BJ (cell line): ENCODE results near the gene SPECC1L. TPM values are rescaled to one million over a fixed set of nuclear protein-coding genes. Genes with fewer than 3 reads are reported as not detected.

Experiments used
- CTCF ChIA-PET: fragments of 350-600 bp; formaldehyde crosslinking; extraction: SDS; loops from one replicate; lab custom pipeline; 2021; ENCODE audit warnings: antibody characterized with exemption, inconsistent platforms; lab: Yijun Ruan, JAX
- POLR2A ChIA-PET: fragments of 300-600 bp; sonication (Branson Sonifier 250); formaldehyde crosslinking; extraction: SDS; loops from one replicate; lab custom pipeline; 2021; ENCODE audit warnings: antibody characterized with exemption; lab: Charles Lee
- DNase-seq: peaks from one replicate; pipeline ENCODE4 v3.0.0-alpha.2; 2011; ENCODE audit warnings: low read depth
- H3K27me3 ChIP-seq: 2 replicates; pipeline ENCODE4 v1.6.0; 2011; ENCODE audit warnings: low read length; ENCODE audit not compliant: control insufficient read depth, insufficient read depth
- H3K36me3 ChIP-seq: 2 replicates; pipeline ENCODE4 v1.5.1; 2011; ENCODE audit warnings: low read length; ENCODE audit not compliant: control insufficient read depth, insufficient read depth
- H3K4me3 ChIP-seq: 2 replicates; pipeline ENCODE4 v1.5.1; 2011; ENCODE audit warnings: low read depth, mild to moderate bottlenecking, control low read depth, low read length
- polyA plus RNA-seq: library from polyadenylated mRNA; depleted of rRNA; stranded (reverse); fragments of >200 nt; gene quantifications from 2 replicates; pipeline ENCODE4 v1.2.3, GENCODE V29; 2011
- TF ChIP-seq, protein P1 (sequence below): IDR thresholded peaks from 2 replicates; pipeline ENCODE4 v1.5.1; 2011; ENCODE audit warnings: low read depth, mild to moderate bottlenecking, control low read depth, inconsistent platforms, low read length, moderate library complexity; ENCODE audit not compliant: insufficient read depth

The SPECC1L gene
- polyA plus RNA-seq, 1 experiment, result 35.1 TPM

DNA sequence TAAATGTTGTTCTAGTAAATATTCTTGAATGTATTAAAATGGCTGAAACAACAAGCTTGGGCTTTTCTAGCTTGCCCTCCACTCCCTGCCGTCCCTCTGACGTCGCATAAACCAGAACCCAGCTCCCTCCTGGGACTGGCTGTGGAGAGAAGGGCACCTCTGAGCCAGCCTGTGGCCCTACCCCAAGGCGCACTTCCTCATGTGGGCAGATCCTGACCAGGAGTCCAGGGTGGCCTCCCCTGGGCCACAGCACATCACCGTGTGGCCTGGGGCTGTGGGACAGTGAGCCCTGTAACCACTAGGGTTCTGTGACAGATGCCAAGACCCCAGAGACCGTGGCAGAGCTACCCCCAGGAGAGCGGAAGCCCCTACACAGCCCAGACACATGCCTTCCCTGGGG, 146.6 kb downstream of the SPECC1L start:
- TF ChIP-seq, protein P1, sequence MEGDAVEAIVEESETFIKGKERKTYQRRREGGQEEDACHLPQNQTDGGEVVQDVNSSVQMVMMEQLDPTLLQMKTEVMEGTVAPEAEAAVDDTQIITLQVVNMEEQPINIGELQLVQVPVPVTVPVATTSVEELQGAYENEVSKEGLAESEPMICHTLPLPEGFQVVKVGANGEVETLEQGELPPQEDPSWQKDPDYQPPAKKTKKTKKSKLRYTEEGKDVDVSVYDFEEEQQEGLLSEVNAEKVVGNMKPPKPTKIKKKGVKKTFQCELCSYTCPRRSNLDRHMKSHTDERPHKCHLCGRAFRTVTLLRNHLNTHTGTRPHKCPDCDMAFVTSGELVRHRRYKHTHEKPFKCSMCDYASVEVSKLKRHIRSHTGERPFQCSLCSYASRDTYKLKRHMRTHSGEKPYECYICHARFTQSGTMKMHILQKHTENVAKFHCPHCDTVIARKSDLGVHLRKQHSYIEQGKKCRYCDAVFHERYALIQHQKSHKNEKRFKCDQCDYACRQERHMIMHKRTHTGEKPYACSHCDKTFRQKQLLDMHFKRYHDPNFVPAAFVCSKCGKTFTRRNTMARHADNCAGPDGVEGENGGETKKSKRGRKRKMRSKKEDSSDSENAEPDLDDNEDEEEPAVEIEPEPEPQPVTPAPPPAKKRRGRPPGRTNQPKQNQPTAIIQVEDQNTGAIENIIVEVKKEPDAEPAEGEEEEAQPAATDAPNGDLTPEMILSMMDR, result no peak
- CTCF ChIA-PET, result interaction anchor here (1.3 to 4.0 kb wide), 2 partner anchors 87 to 104 kb away, joined by 3 to 15 read pairs; no protein-coding TSS in a partner anchor
- no peak for DNase-seq
- POLR2A ChIA-PET, result no interaction called here
- Histone ChIP-seq H3K4me3 (no peak overlapping the region), H3K27me3 (no peaks in the 10 kb centered on the region), H3K36me3 (peaks cover 10% of the 10 kb centered on the region)

DNA sequence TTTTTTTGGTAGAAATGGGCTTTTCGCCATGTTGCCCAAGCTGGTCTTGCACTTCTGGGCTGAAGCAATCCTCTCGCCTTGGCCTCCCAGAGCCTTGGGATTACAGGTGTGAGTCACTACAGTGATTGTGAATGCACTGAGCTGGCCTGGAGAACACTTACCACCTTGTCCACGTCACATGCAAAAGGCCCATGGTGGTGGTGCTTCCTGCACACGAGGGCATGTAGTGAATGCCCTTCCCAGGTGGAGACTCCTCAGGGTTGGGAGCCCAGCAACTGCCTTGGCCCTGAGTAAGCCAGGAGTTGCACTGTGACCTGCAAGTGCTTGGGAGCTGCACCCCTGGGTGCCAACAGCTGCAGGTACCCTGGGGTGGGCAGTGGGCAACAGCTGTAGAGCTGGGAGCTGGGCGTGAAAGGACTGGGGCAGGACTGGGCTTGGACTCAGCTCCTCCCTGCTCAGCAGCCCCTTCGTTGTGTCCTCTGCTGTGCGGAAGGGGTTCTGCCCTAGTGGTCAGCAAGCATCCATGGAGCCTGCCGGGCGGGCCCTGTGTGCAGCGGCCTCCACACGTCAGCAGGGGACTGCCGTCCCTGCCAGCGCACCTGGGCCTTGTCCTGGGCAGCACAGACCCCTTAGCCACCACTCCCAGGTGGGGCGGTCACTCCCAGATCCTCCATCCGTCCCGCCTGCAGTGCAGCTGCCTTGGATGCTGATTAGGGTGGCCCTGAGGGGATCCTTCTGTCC, 147.4 kb downstream of the SPECC1L start:
- ChIA-PET CTCF (interaction anchor here (1.3 to 4.0 kb wide), 2 partner anchors 86 to 103 kb away, joined by 3 to 15 read pairs; no protein-coding TSS in a partner anchor), POLR2A (no interaction called here)
- H3K4me3 ChIP-seq, result no peak overlapping the region
- TF ChIP-seq, protein P1, result no peak
- peaks cover 8% of the 10 kb centered on the region for H3K36me3 ChIP-seq
- no peak for DNase-seq
- no peaks in the 10 kb centered on the region for H3K27me3 ChIP-seq

DNA sequence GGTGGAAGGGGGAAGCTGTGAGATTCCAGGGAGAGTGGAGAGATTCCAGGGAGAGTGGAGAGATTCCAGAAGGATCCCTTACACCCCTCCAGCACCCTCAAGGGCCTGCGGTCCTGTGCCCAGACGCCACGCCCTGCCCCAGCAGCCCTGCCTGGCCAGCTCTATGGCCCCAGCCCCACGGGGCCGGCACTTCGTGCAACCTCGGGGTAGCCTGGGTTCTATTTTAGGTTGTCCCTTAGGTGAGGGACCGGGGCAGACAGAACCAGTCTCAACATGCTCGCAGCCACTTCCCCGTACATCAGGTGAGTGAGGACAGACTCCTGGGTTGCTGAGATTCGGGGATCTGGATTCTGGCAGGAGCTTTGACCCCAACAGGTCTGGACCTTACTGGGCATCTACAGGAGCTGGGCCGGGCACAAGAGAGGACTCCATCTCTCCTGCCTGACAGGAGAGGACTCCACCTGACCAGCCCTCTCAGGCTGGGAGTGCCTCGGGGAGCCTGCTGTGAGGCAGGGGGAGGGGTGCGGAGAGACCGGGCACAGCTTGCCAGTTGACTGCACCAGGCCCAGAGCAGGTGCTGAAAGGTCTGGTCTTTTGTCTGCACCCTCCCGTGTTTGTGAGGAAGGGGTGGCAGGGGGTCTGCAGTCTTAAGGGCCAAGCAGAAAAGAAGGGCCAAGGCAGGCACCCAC, 148.3 kb downstream of the SPECC1L start:
- ChIA-PET CTCF (interaction anchor here (4.0 kb wide), 1 partner anchor 85 kb away, joined by 15 read pairs; no protein-coding TSS in a partner anchor), POLR2A (no interaction called here)
- H3K27me3 ChIP-seq, result no peaks in the 10 kb centered on the region
- H3K4me3 ChIP-seq, result no peak overlapping the region
- peaks cover 8% of the 10 kb centered on the region for H3K36me3 ChIP-seq
- no peak for DNase-seq
- TF ChIP-seq, protein P1, result no peak

DNA sequence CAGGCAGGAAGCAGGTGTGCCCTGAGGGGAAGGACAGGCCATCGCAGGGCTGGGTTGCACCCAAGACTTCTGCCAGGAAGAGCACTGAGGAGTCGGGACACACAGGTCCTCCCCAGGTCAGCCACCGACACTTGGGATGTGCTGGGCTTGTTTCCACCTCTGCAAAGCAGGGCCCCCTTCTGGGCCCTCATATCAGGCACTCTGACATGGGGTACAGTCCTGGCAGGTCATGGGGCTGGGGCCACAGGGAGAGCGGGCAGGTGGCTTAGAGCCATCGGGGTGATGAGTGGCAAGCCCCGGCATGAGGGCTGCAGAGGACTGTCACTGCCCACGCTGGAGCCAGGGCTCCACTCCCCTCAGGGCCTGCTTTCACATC, 148.8 kb downstream of the SPECC1L start:
- H3K27me3 ChIP-seq, result no peaks in the 10 kb centered on the region
- no peak for DNase-seq
- H3K36me3 ChIP-seq, result peaks cover 8% of the 10 kb centered on the region
- CTCF ChIA-PET, result interaction anchor here (5.7 kb wide), 1 partner anchor 85 kb away, joined by 50 read pairs; no protein-coding TSS in a partner anchor
- POLR2A ChIA-PET, result no interaction called here
- TF ChIP-seq, protein P1, result no peak
- no peak overlapping the region for H3K4me3 ChIP-seq
